Astrocyte (in vitro differentiated cells and primary cell): ENCODE measurements around the gene RNLS. TPM values are rescaled to one million over a fixed set of nuclear protein-coding genes. Genes with fewer than 3 reads are reported as not detected.

ENCODE experiments used
- DNase-seq: peaks from one replicate; pipeline ENCODE4 v3.0.0-alpha.2; 2010; ENCODE audit warnings: low read depth
- FAIRE-seq: peaks from 2 replicates; lab custom pipeline; 2011; peaks lifted over from hg19 to GRCh38; lab: Jason Lieb, UNC
- H2AFZ ChIP-seq: 2 replicates; pipeline ENCODE4 v1.6.0; 2012; ENCODE audit warnings: low read depth, low read length, inconsistent platforms
- H3K27ac ChIP-seq: 2 replicates; pipeline ENCODE4 v1.5.1; 2011; ENCODE audit warnings: low read depth, low read length, inconsistent platforms
- H3K27me3 ChIP-seq: 2 replicates; pipeline ENCODE4 v1.6.0; 2011; ENCODE audit warnings: low read length, inconsistent platforms; ENCODE audit not compliant: insufficient read depth
- H3K36me3 ChIP-seq: 2 replicates; pipeline ENCODE4 v1.5.1; 2011; ENCODE audit warnings: low read length, inconsistent platforms; ENCODE audit not compliant: insufficient read depth
- H3K4me1 ChIP-seq: 2 replicates; pipeline ENCODE4 v1.5.1; 2011; ENCODE audit warnings: low read length, inconsistent platforms; ENCODE audit not compliant: insufficient read depth
- H3K4me2 ChIP-seq: 2 replicates; pipeline ENCODE4 v1.6.0; 2012; ENCODE audit warnings: low read length, inconsistent platforms
- H3K4me3 ChIP-seq: 2 replicates; pipeline ENCODE4 v1.5.1; 2011; ENCODE audit warnings: low read depth, mild to moderate bottlenecking, low read length, inconsistent platforms; ENCODE audit not compliant: insufficient read depth
- H3K79me2 ChIP-seq: 2 replicates; pipeline ENCODE4 v1.6.0; 2012; ENCODE audit warnings: mild to moderate bottlenecking, low read length, inconsistent platforms; ENCODE audit not compliant: insufficient read depth
- H3K9ac ChIP-seq: 2 replicates; pipeline ENCODE4 v1.6.0; 2012; ENCODE audit warnings: mild to moderate bottlenecking, low read length, inconsistent platforms
- H3K9me3 ChIP-seq: 2 replicates; pipeline ENCODE4 v1.5.1; 2012; ENCODE audit warnings: low read depth, mild to moderate bottlenecking, low read length, inconsistent platforms; ENCODE audit not compliant: insufficient read depth
- H4K20me1 ChIP-seq: 2 replicates; pipeline ENCODE4 v1.6.0; 2012; ENCODE audit warnings: low read length, inconsistent platforms; ENCODE audit not compliant: insufficient read depth
- H3K27ac Mint-ChIP-seq: one replicate; pipeline ENCODE4 v1.8.0; 2021; ENCODE audit warnings: mild to moderate bottlenecking, mixed read lengths; ENCODE audit not compliant: unreplicated experiment
- H3K27me3 Mint-ChIP-seq: one replicate; pipeline ENCODE4 v1.8.0; 2021; ENCODE audit warnings: low read depth, mixed read lengths; ENCODE audit not compliant: unreplicated experiment
- H3K36me3 Mint-ChIP-seq: one replicate; pipeline ENCODE4 v1.8.0; 2021; ENCODE audit warnings: low read depth, mixed read lengths; ENCODE audit not compliant: unreplicated experiment
- H3K4me1 Mint-ChIP-seq: one replicate; pipeline ENCODE4 v1.8.0; 2021; ENCODE audit warnings: low read depth, mixed read lengths; ENCODE audit not compliant: unreplicated experiment
- H3K4me3 Mint-ChIP-seq: one replicate; pipeline ENCODE4 v1.8.0; 2021; ENCODE audit warnings: mild to moderate bottlenecking, moderate library complexity, mixed read lengths; ENCODE audit not compliant: unreplicated experiment
- H3K9me3 Mint-ChIP-seq: one replicate; pipeline ENCODE4 v1.8.0; 2021; ENCODE audit warnings: mild to moderate bottlenecking, mixed read lengths; ENCODE audit not compliant: unreplicated experiment
- CTCF ChIP-seq: IDR thresholded peaks from 2 replicates; pipeline ENCODE4 v1.5.1; 2011; ENCODE audit warnings: low read depth, mild to moderate bottlenecking, inconsistent platforms, low read length, moderate library complexity; ENCODE audit not compliant: insufficient read depth
- EZH2 ChIP-seq: IDR thresholded peaks from 2 replicates; pipeline ENCODE4 v1.6.1; 2012; ENCODE audit warnings: mild to moderate bottlenecking, low read length, inconsistent platforms; ENCODE audit not compliant: insufficient read depth
- total RNA-seq: library from RNA; stranded (reverse); gene quantifications from 2 replicates; pipeline ENCODE4 v1.2.1, GENCODE V29; 2021

Gene RNLS
- total RNA-seq, 1 donor from 2014 or later, result 6.9 TPM

GRCh38 chr10:88616250-88616977 is 33.3 kb upstream of the RNLS start:
- H3K27ac ChIP-seq, result no peak overlapping the region
- H2AFZ ChIP-seq, result no peak overlapping the region
- H4K20me1 ChIP-seq, result no peaks in the 10 kb centered on the region
- H3K9me3 Mint-ChIP-seq, result peaks cover 3% of the 10 kb centered on the region
- H3K79me2 ChIP-seq, result no peaks in the 10 kb centered on the region
- H3K27me3 Mint-ChIP-seq, result no peaks in the 10 kb centered on the region
- H3K9me3 ChIP-seq, result no peaks in the 10 kb centered on the region
- no peaks in the 10 kb centered on the region for H3K4me1 Mint-ChIP-seq
- no peaks in the 10 kb centered on the region for H3K36me3 ChIP-seq
- no peak overlapping the region for H3K4me2 ChIP-seq
- no peak overlapping the region for H3K4me3 ChIP-seq
- TF ChIP-seq CTCF (no peak), EZH2 (no peak)
- no peaks in the 10 kb centered on the region for H3K36me3 Mint-ChIP-seq
- H3K4me1 ChIP-seq, result no peaks in the 10 kb centered on the region
- H3K4me3 Mint-ChIP-seq, result no peak overlapping the region
- no peak overlapping the region for H3K27ac Mint-ChIP-seq
- DNase-seq (no peak), FAIRE-seq (no peak)
- no peaks in the 10 kb centered on the region for H3K27me3 ChIP-seq
- no peak overlapping the region for H3K9ac ChIP-seq

- Histone ChIP-seq H3K4me2 (no peak overlapping the region), H3K36me3 (no peaks in the 10 kb centered on the region), H3K4me3 (no peak overlapping the region), H3K27me3 (no peaks in the 10 kb centered on the region), H3K4me1 (no peaks in the 10 kb centered on the region), H3K79me2 (no peaks in the 10 kb centered on the region), H3K27ac (no peak overlapping the region), H2AFZ (no peak overlapping the region), H3K9ac (no peak overlapping the region), H4K20me1 (no peaks in the 10 kb centered on the region), H3K9me3 (no peaks in the 10 kb centered on the region)
- DNase-seq, result no peak
- TF ChIP-seq CTCF, result no peak
- TF ChIP-seq EZH2, result no peak
- Mint-ChIP-seq H3K27ac (no peak overlapping the region), H3K4me1 (no peaks in the 10 kb centered on the region), H3K27me3 (no peaks in the 10 kb centered on the region), H3K4me3 (no peak overlapping the region), H3K9me3 (peaks cover 2% of the 10 kb centered on the region), H3K36me3 (no peaks in the 10 kb centered on the region)
- FAIRE-seq, result no peak
These were observed 25.7 kb upstream of the RNLS start for GRCh38 chr10:88608780-88609179.

- TF ChIP-seq EZH2 (no peak), CTCF (no peak)
- Histone ChIP-seq H3K79me2 (no peaks in the 10 kb centered on the region), H3K9ac (no peak overlapping the region), H3K4me2 (no peak overlapping the region), H3K9me3 (no peaks in the 10 kb centered on the region), H3K27ac (no peak overlapping the region), H3K4me3 (no peak overlapping the region), H3K27me3 (no peaks in the 10 kb centered on the region), H4K20me1 (no peaks in the 10 kb centered on the region), H2AFZ (peak overlapping the region; percentile 28), H3K36me3 (no peaks in the 10 kb centered on the region), H3K4me1 (no peaks in the 10 kb centered on the region)
- Mint-ChIP-seq H3K4me1 (no peaks in the 10 kb centered on the region), H3K4me3 (no peak overlapping the region), H3K27ac (no peak overlapping the region), H3K36me3 (no peaks in the 10 kb centered on the region), H3K27me3 (no peaks in the 10 kb centered on the region), H3K9me3 (peaks cover 2% of the 10 kb centered on the region)
- DNase-seq, result no peak
- no peak for FAIRE-seq
These were observed 25.1 kb upstream of the RNLS start for GRCh38 chr10:88608052-88608732.
